Neural cell (in vitro differentiated cells): Measurements from ENCODE around the gene RAD54L2. TPM values are rescaled to one million over a fixed set of nuclear protein-coding genes. Genes with fewer than 3 reads are reported as not detected.

ENCODE experiments used
- H2AFZ ChIP-seq: fragments of 200-600, 300-800 bp; sonication (generic), shearing (Covaris generic); 2 replicates; pipeline ENCODE4 v1.6.0; 2014; ENCODE audit warnings: low read depth, mild to moderate bottlenecking, antibody characterized with exemption, low read length, moderate library complexity
- H3F3A ChIP-seq: fragments of 200-600 bp; shearing (Covaris generic); 2 replicates; pipeline ENCODE4 v1.6.1; 2016; ENCODE audit warnings: mild to moderate bottlenecking, moderate library complexity, mixed read lengths, antibody characterized with exemption, low read length; ENCODE audit not compliant: insufficient read depth, poor library complexity, severe bottlenecking
- H3K27ac ChIP-seq: fragments of 200-600, 300-800 bp; sonication (generic), shearing (Covaris generic); 2 replicates; pipeline ENCODE4 v1.5.1; 2014; ENCODE audit warnings: mild to moderate bottlenecking, low read length, moderate library complexity
- H3K27me3 ChIP-seq: fragments of 300-800, 200-600 bp; sonication (generic), shearing (Covaris generic); 2 replicates; pipeline ENCODE4 v1.6.0; 2014; ENCODE audit warnings: mild to moderate bottlenecking, low read depth, low read length, moderate library complexity; ENCODE audit not compliant: insufficient read depth
- H3K36me3 ChIP-seq: fragments of 300-800, 200-600 bp; sonication (generic), shearing (Covaris generic); 2 replicates; pipeline ENCODE4 v1.5.1; 2014; ENCODE audit warnings: mild to moderate bottlenecking, antibody characterized with exemption, low read length, moderate library complexity; ENCODE audit not compliant: insufficient read depth
- H3K4me2 ChIP-seq: fragments of 300-800, 200-600 bp; sonication (generic), shearing (Covaris generic); 2 replicates; pipeline ENCODE4 v1.6.0; 2014; ENCODE audit warnings: mild to moderate bottlenecking, low read length
- H3K4me3 ChIP-seq: fragments of 300-800, 200-600 bp; sonication (generic), shearing (Covaris generic); 2 replicates; pipeline ENCODE4 v1.5.1; 2014; ENCODE audit warnings: mild to moderate bottlenecking, low read length, moderate library complexity
- H3K79me2 ChIP-seq: fragments of 200-600 bp; shearing (Covaris generic); replicated peaks from 2 replicates; pipeline ENCODE4 v1.6.0; 2014; ENCODE audit warnings: mild to moderate bottlenecking, low read length, moderate library complexity; ENCODE audit not compliant: insufficient read depth
- H3K9ac ChIP-seq: fragments of 300-800, 200-600 bp; sonication (generic), shearing (Covaris generic); 2 replicates; pipeline ENCODE4 v1.6.1; 2016; ENCODE audit warnings: mild to moderate bottlenecking, low read length, mixed read lengths
- H3K9me2 ChIP-seq: fragments of 200-600 bp; shearing (Covaris generic); 2 replicates; pipeline ENCODE4 v1.6.1; 2016; ENCODE audit warnings: mild to moderate bottlenecking, low read length, mixed read lengths; ENCODE audit not compliant: insufficient read depth
- H3K9me3 ChIP-seq: fragments of 200-600, 300-800 bp; sonication (generic), shearing (Covaris generic); 2 replicates; pipeline ENCODE4 v1.6.1; 2016; ENCODE audit warnings: mild to moderate bottlenecking, mixed run types, low read length, moderate library complexity, mixed read lengths
- H4K20me1 ChIP-seq: fragments of 200-600 bp; shearing (Covaris generic); 2 replicates; pipeline ENCODE4 v1.6.1; 2016; ENCODE audit warnings: mild to moderate bottlenecking, mixed run types; ENCODE audit not compliant: insufficient read depth
- EP300 ChIP-seq: fragments of 450-650 bp; conservative IDR thresholded peaks from 2 replicates; pipeline ENCODE4 v1.6.1; 2014; ENCODE audit warnings: antibody characterized with exemption, mild to moderate bottlenecking, moderate library complexity; ENCODE audit not compliant: poor library complexity, severe bottlenecking
- EZH2 ChIP-seq: fragments of 200-600, 300-800 bp; shearing (Covaris generic), sonication (generic); IDR thresholded peaks from 2 replicates; pipeline ENCODE4 v1.6.1; 2014; ENCODE audit warnings: antibody characterized with exemption, low read length, borderline replicate concordance, mild to moderate bottlenecking; ENCODE audit not compliant: insufficient read depth, poor library complexity, severe bottlenecking
- MXI1 ChIP-seq: fragments of 450-650 bp; conservative IDR thresholded peaks from 2 replicates; pipeline ENCODE4 v1.6.1; 2014; ENCODE audit warnings: antibody characterized with exemption, mild to moderate bottlenecking; ENCODE audit not compliant: poor library complexity, severe bottlenecking
- POLR2AphosphoS5 ChIP-seq: IDR thresholded peaks from 2 replicates; pipeline ENCODE4 v1.6.1; 2012
- RAD21 ChIP-seq: fragments of 450-650 bp; conservative IDR thresholded peaks from 2 replicates; pipeline ENCODE4 v1.6.1; 2014; ENCODE audit warnings: antibody characterized with exemption, mild to moderate bottlenecking, moderate library complexity
- SMC3 ChIP-seq: fragments of 450-650 bp; conservative IDR thresholded peaks from 2 replicates; pipeline ENCODE4 v1.6.1; 2014; ENCODE audit warnings: antibody characterized with exemption, mild to moderate bottlenecking, moderate library complexity; ENCODE audit not compliant: poor library complexity
- TAF1 ChIP-seq: IDR thresholded peaks from 2 replicates; pipeline ENCODE4 v1.6.1; 2012; ENCODE audit warnings: low read depth
- polyA plus RNA-seq: library from polyadenylated mRNA; depleted of rRNA; stranded (reverse); fragments of >200 nt; gene quantifications from 2 replicates; pipeline ENCODE4 v1.2.3, GENCODE V29; 2014
- TF ChIP-seq, protein P1 (sequence below): fragments of 450-650 bp; IDR thresholded peaks from 2 replicates; pipeline ENCODE4 v1.5.1; 2014; ENCODE audit warnings: antibody characterized with exemption, mild to moderate bottlenecking, moderate library complexity; ENCODE audit not compliant: poor library complexity, severe bottlenecking
- TF ChIP-seq, protein P2 (sequence below): IDR thresholded peaks from 2 replicates; pipeline ENCODE4 v1.6.1; 2012; ENCODE audit warnings: borderline replicate concordance

RAD54L2 gene
- polyA plus RNA-seq, 1 donor from 2014 or later, result 14.5 TPM

DNA sequence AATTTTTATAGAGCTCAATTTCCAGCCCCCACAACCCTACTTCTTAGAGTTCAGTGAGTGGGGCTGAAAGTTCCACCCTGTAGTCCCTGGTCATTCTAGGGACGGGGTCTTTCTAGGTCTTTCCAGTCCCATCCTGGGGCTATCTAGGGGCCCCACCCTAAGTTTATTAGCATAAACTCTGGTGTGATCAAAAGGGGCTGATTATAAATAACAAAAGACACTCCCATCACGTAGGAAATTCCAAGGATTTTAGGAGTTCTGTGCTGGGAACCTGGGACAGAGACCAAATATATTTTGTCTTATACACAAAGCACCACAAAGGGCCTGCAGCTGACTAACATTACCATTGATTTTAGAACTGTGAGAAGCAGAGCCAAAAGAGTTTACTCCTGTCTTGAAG is 41.9 kb downstream of the RAD54L2 start:
- Histone ChIP-seq H3K9ac (no peak overlapping the region), H3K79me2 (peaks cover 2% of the 10 kb centered on the region), H3F3A (no peaks in the 10 kb centered on the region), H3K9me3 (no peaks in the 10 kb centered on the region), H2AFZ (no peak overlapping the region), H3K36me3 (no peaks in the 10 kb centered on the region), H3K4me2 (no peak overlapping the region), H4K20me1 (no peaks in the 10 kb centered on the region), H3K4me3 (no peak overlapping the region), H3K27me3 (no peaks in the 10 kb centered on the region), H3K27ac (no peak overlapping the region), H3K9me2 (no peaks in the 10 kb centered on the region)
- TF ChIP-seq, protein P1, sequence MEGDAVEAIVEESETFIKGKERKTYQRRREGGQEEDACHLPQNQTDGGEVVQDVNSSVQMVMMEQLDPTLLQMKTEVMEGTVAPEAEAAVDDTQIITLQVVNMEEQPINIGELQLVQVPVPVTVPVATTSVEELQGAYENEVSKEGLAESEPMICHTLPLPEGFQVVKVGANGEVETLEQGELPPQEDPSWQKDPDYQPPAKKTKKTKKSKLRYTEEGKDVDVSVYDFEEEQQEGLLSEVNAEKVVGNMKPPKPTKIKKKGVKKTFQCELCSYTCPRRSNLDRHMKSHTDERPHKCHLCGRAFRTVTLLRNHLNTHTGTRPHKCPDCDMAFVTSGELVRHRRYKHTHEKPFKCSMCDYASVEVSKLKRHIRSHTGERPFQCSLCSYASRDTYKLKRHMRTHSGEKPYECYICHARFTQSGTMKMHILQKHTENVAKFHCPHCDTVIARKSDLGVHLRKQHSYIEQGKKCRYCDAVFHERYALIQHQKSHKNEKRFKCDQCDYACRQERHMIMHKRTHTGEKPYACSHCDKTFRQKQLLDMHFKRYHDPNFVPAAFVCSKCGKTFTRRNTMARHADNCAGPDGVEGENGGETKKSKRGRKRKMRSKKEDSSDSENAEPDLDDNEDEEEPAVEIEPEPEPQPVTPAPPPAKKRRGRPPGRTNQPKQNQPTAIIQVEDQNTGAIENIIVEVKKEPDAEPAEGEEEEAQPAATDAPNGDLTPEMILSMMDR, result no peak
- TF ChIP-seq EP300 (no peak), EZH2 (no peak), MXI1 (no peak), POLR2AphosphoS5 (no peak), TAF1 (no peak)

DNA sequence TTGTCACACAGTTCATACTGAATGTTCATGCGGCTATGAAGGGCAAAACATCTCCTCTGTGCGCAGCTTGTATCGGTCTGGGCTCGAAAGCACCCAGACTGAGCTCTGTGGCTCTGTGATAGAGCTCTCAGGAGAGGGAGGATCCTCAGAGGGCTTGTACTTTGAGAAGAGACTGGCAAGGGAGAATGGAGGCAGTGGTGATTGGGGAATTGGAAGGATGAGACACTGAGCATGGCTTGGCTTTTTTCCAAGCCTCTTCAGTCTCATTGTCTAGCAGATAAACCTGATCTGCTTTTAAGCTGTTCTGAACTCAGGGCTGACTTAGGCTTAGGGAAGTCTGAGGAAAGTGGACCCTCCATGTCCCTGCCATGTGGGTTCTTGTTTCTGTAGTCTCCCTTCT is 43.0 kb downstream of the RAD54L2 start:
- Histone ChIP-seq H3K36me3 (no peaks in the 10 kb centered on the region), H3K27ac (no peak overlapping the region), H3K4me3 (no peak overlapping the region), H3K4me2 (no peak overlapping the region), H3F3A (no peaks in the 10 kb centered on the region), H3K9ac (no peak overlapping the region), H2AFZ (no peak overlapping the region), H3K9me2 (no peaks in the 10 kb centered on the region), H3K27me3 (no peaks in the 10 kb centered on the region), H3K79me2 (peaks cover 2% of the 10 kb centered on the region), H4K20me1 (no peaks in the 10 kb centered on the region), H3K9me3 (no peaks in the 10 kb centered on the region)
- TF ChIP-seq SMC3 (no peak), POLR2AphosphoS5 (no peak), EP300 (no peak), MXI1 (no peak)
- TF ChIP-seq, protein P2, sequence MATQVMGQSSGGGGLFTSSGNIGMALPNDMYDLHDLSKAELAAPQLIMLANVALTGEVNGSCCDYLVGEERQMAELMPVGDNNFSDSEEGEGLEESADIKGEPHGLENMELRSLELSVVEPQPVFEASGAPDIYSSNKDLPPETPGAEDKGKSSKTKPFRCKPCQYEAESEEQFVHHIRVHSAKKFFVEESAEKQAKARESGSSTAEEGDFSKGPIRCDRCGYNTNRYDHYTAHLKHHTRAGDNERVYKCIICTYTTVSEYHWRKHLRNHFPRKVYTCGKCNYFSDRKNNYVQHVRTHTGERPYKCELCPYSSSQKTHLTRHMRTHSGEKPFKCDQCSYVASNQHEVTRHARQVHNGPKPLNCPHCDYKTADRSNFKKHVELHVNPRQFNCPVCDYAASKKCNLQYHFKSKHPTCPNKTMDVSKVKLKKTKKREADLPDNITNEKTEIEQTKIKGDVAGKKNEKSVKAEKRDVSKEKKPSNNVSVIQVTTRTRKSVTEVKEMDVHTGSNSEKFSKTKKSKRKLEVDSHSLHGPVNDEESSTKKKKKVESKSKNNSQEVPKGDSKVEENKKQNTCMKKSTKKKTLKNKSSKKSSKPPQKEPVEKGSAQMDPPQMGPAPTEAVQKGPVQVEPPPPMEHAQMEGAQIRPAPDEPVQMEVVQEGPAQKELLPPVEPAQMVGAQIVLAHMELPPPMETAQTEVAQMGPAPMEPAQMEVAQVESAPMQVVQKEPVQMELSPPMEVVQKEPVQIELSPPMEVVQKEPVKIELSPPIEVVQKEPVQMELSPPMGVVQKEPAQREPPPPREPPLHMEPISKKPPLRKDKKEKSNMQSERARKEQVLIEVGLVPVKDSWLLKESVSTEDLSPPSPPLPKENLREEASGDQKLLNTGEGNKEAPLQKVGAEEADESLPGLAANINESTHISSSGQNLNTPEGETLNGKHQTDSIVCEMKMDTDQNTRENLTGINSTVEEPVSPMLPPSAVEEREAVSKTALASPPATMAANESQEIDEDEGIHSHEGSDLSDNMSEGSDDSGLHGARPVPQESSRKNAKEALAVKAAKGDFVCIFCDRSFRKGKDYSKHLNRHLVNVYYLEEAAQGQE, result no peak

DNA sequence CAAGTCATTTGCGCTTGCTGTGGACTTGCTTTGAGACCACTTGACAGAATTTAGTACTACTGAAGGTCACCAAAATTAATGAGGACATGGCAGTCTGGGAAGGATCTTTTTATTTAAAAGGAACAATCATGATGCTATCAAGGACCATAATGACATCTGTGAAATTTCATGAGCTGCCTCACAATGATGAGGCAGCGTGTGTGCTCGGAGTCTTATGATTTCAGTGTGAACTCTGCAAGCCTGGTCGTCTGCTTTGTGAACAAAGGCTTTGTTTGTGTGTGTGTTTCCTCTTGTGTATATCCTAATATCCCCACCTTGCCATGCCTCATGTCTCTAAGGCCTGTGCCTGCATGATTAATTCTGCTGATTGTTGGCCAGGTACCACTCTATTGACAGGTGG is 46.7 kb downstream of the RAD54L2 start:
- Histone ChIP-seq H3K36me3 (no peaks in the 10 kb centered on the region), H3K27ac (no peak overlapping the region), H3K4me2 (no peak overlapping the region), H3K27me3 (no peaks in the 10 kb centered on the region), H3K4me3 (no peak overlapping the region), H2AFZ (no peak overlapping the region), H3K9me2 (no peaks in the 10 kb centered on the region), H3K9me3 (no peaks in the 10 kb centered on the region), H3K9ac (no peak overlapping the region), H4K20me1 (no peaks in the 10 kb centered on the region), H3K79me2 (no peaks in the 10 kb centered on the region), H3F3A (no peaks in the 10 kb centered on the region)
- TF ChIP-seq, protein P2, result no peak
- TF ChIP-seq POLR2AphosphoS5 (no peak), RAD21 (no peak), TAF1 (no peak), EZH2 (no peak), MXI1 (no peak), EP300 (no peak), SMC3 (no peak)
- TF ChIP-seq, protein P1, result no peak
